ENCODE results near the gene CBLB. TPM values are rescaled to one million over a fixed set of nuclear protein-coding genes. Genes with fewer than 3 reads are reported as not detected.

CBLB gene
- total RNA-seq, 1 experiment from 2014 or later = 26.2 TPM

DNA sequence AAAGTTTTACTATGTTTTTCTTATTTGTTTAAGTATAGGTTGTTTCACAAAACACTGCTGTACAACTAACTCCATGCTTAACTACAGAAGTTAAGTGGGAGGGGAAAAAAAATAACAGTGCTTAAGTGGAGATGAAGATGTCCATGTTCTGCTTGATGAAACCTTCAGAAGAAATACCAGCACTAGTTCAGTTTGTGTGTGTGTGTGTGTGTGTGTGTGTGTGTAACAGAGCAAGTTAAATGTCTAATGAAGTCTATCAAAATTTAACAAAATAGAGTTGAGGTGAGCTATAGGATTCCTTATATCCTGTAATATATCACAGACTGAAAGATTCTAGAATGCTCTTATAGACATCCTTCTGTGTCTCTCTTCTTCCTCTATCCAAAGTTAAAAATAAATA lies 44.1 kb upstream of the CBLB start:
- no TSS peak for BruUV-seq (replicated peaks)
- Mint-ChIP-seq H3K9me3 (ENCODE audit: low read depth, unreplicated experiment) (no peaks in the 10 kb centered on the region), H3K36me3 (ENCODE audit: insufficient read depth, unreplicated experiment) (no peaks in the 10 kb centered on the region), H3K27me3 (ENCODE audit: unreplicated experiment) (no peaks in the 10 kb centered on the region), H3K27ac (ENCODE audit: unreplicated experiment) (no peak overlapping the region), H3K4me3 (ENCODE audit: low read depth, unreplicated experiment) (no peak overlapping the region), H3K4me1 (ENCODE audit: low read depth, unreplicated experiment) (no peaks in the 10 kb centered on the region)
- CTCF ChIA-PET = no interaction called here
- no peak for DNase-seq
- intact Hi-C loops (cut with micrococcal nuclease; ENCODE audit: unreplicated experiment) = no loop called here
- TF ChIP-seq, protein P1, sequence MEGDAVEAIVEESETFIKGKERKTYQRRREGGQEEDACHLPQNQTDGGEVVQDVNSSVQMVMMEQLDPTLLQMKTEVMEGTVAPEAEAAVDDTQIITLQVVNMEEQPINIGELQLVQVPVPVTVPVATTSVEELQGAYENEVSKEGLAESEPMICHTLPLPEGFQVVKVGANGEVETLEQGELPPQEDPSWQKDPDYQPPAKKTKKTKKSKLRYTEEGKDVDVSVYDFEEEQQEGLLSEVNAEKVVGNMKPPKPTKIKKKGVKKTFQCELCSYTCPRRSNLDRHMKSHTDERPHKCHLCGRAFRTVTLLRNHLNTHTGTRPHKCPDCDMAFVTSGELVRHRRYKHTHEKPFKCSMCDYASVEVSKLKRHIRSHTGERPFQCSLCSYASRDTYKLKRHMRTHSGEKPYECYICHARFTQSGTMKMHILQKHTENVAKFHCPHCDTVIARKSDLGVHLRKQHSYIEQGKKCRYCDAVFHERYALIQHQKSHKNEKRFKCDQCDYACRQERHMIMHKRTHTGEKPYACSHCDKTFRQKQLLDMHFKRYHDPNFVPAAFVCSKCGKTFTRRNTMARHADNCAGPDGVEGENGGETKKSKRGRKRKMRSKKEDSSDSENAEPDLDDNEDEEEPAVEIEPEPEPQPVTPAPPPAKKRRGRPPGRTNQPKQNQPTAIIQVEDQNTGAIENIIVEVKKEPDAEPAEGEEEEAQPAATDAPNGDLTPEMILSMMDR (IDR thresholded peaks at IDR 0.05; ENCODE audit: unreplicated experiment) = no peak

DNA sequence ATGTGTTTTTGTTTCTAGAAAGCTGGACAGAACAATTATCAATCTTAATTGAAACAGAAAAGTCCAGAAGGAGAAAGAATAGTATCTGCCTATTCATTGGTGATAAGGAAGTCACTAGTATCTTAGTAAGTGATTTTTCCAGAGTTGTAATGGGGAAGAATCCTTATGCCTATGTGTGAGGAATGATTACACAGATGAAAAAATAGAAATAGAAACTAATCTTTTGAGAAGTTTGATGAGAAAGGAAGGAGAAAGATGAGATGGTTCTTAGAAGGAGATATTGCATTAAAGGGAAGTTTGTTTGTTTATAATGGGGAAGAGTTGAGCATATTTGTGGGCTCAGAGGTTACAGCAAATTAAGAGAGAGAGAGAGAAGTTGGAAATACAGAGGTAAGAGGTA lies 42.7 kb upstream of the CBLB start:
- CTCF ChIA-PET = no interaction called here
- DNase-seq = no peak
- Mint-ChIP-seq H3K27ac (ENCODE audit: unreplicated experiment) (no peak overlapping the region), H3K4me1 (ENCODE audit: low read depth, unreplicated experiment) (no peaks in the 10 kb centered on the region), H3K36me3 (ENCODE audit: insufficient read depth, unreplicated experiment) (no peaks in the 10 kb centered on the region), H3K9me3 (ENCODE audit: low read depth, unreplicated experiment) (no peaks in the 10 kb centered on the region), H3K27me3 (ENCODE audit: unreplicated experiment) (no peaks in the 10 kb centered on the region), H3K4me3 (ENCODE audit: low read depth, unreplicated experiment) (no peak overlapping the region)
- TF ChIP-seq, protein P1 (IDR thresholded peaks at IDR 0.05; ENCODE audit: unreplicated experiment) = no peak
- intact Hi-C loops (cut with micrococcal nuclease; ENCODE audit: unreplicated experiment) = no loop called here
- no TSS peak for BruUV-seq (replicated peaks)

DNA sequence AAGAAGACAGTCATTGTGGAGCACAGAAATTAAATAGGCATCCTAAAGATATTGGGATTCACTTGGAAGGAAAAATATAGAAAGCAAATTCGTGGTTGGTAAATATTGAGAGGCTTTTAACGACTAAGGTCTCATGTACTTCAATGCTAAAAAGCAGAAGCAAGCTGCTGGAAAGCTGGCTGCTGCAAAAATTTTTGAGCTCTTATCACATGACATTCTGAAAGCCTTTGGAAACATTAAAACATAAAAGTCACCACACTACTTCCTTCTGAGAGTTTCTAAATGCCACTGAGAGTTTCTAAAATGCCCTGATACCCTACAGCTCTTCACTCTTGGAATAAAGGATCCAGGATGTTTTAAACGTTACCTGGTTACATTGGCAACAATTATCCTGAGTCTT lies 39.0 kb upstream of the CBLB start:
- CTCF ChIA-PET = interaction anchor here (0.7 kb wide), 1 partner anchor 1104 kb away, joined by 3 read pairs; no protein-coding TSS in a partner anchor
- TF ChIP-seq, protein P1 (IDR thresholded peaks at IDR 0.05; ENCODE audit: unreplicated experiment) = no peak
- Mint-ChIP-seq H3K27me3 (ENCODE audit: unreplicated experiment) (no peaks in the 10 kb centered on the region), H3K9me3 (ENCODE audit: low read depth, unreplicated experiment) (no peaks in the 10 kb centered on the region), H3K4me1 (ENCODE audit: low read depth, unreplicated experiment) (peaks cover 15% of the 10 kb centered on the region), H3K4me3 (ENCODE audit: low read depth, unreplicated experiment) (no peak overlapping the region), H3K27ac (ENCODE audit: unreplicated experiment) (no peak overlapping the region), H3K36me3 (ENCODE audit: insufficient read depth, unreplicated experiment) (no peaks in the 10 kb centered on the region)
- DNase-seq = no peak
- intact Hi-C loops (cut with micrococcal nuclease; ENCODE audit: unreplicated experiment) = no loop called here
- no TSS peak for BruUV-seq (replicated peaks)

DNA sequence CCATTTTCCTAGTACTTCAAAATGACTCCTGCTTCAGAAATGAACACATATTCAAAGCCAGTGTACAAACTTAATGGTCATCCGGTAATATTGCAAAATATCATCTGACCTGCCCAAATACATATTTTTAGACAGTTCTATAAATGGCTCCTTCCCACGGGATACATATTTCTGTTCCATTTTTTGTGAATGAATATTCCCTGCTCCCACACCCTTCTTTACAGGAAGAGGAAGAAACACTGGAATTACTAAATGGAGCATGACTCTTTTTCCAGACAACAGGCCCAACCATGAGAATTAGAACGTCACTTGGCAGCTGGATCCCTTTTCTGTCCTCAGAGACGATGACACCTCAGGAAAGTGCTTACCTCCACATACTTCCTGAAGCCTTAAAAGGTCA lies 38.0 kb upstream of the CBLB start:
- DNase-seq = no peak
- Mint-ChIP-seq H3K27ac (ENCODE audit: unreplicated experiment) (no peak overlapping the region), H3K4me1 (ENCODE audit: low read depth, unreplicated experiment) (peaks cover 15% of the 10 kb centered on the region), H3K27me3 (ENCODE audit: unreplicated experiment) (no peaks in the 10 kb centered on the region), H3K4me3 (ENCODE audit: low read depth, unreplicated experiment) (no peak overlapping the region), H3K36me3 (ENCODE audit: insufficient read depth, unreplicated experiment) (no peaks in the 10 kb centered on the region), H3K9me3 (ENCODE audit: low read depth, unreplicated experiment) (no peaks in the 10 kb centered on the region)
- TF ChIP-seq, protein P1 (IDR thresholded peaks at IDR 0.05; ENCODE audit: unreplicated experiment) = no peak
- intact Hi-C loops (cut with micrococcal nuclease; ENCODE audit: unreplicated experiment) = no loop called here
- CTCF ChIA-PET = no interaction called here
- no TSS peak for BruUV-seq (replicated peaks)
